GM04503 (cell line): ENCODE results near the gene LAMC2.

ENCODE experiments used
- DNase-seq: peaks from one replicate; pipeline ENCODE4 v3.0.0-alpha.2; 2012; ENCODE audit warnings: low read depth

LAMC2 gene

GRCh38 chr1:183173828-183174227 is 12.2 kb upstream of the LAMC2 start:
- DNase-seq: no peak

- DNase-seq: no peak
These were observed 10.4 kb upstream of the LAMC2 start for GRCh38 chr1:183175631-183176030.

GRCh38 chr1:183178545-183178944 is 7.5 kb upstream of the LAMC2 start:
- DNase-seq: peak; percentile 11

- no peak for DNase-seq
These were observed 7.0 kb upstream of the LAMC2 start for GRCh38 chr1:183179033-183179432.

GRCh38 chr1:183180218-183180617 is 5.8 kb upstream of the LAMC2 start:
- DNase-seq: peak; percentile 65

GRCh38 chr1:183180634-183181056 is 5.4 kb upstream of the LAMC2 start:
- peak; percentile 50 for DNase-seq

- no peak for DNase-seq
These were observed 777 bp downstream of the LAMC2 start for GRCh38 chr1:183186841-183187240.

GRCh38 chr1:183188240-183188639 is 2.2 kb downstream of the LAMC2 start:
- DNase-seq: no peak

- DNase-seq: peak; percentile 51
These were observed 5.8 kb downstream of the LAMC2 start for GRCh38 chr1:183191833-183192232.

GRCh38 chr1:183193963-183194525 is 8.0 kb downstream of the LAMC2 start:
- no peak for DNase-seq

- no peak for DNase-seq
These were observed 8.6 kb downstream of the LAMC2 start for GRCh38 chr1:183194527-183195141.

GRCh38 chr1:183195142-183195574 is 9.1 kb downstream of the LAMC2 start:
- no peak for DNase-seq

GRCh38 chr1:183197762-183198161 is 11.7 kb downstream of the LAMC2 start:
- no peak for DNase-seq

- peak; percentile 13 for DNase-seq
These were observed 12.4 kb downstream of the LAMC2 start for GRCh38 chr1:183198463-183198862.

GRCh38 chr1:183199304-183199703 is 13.2 kb downstream of the LAMC2 start:
- DNase-seq: no peak

GRCh38 chr1:183200451-183200850 is 14.4 kb downstream of the LAMC2 start:
- no peak for DNase-seq

GRCh38 chr1:183203094-183203493 is 17.0 kb downstream of the LAMC2 start:
- DNase-seq: no peak

GRCh38 chr1:183205196-183205781 is 19.2 kb downstream of the LAMC2 start:
- DNase-seq: peak; percentile 82

- DNase-seq: no peak
These were observed 20.6 kb downstream of the LAMC2 start for GRCh38 chr1:183206538-183207122.

GRCh38 chr1:183209533-183210158 is 23.6 kb downstream of the LAMC2 start:
- DNase-seq: peak; percentile 83

- no peak for DNase-seq
These were observed 24.6 kb downstream of the LAMC2 start for GRCh38 chr1:183210681-183211080.

- DNase-seq: no peak
These were observed 26.8 kb downstream of the LAMC2 start for GRCh38 chr1:183212870-183213269.
